ENCODE measurements around the gene GIPR. TPM values are rescaled to one million over a fixed set of nuclear protein-coding genes. Genes with fewer than 3 reads are reported as not detected.

GIPR gene
- total and polyA plus RNA-seq, 2 of the 13 experiments (the other 11 are each of a cell fraction or from before 2014, with no cell fraction given), result 0.15 to 1.2 TPM

GRCh38 chr19:45692187-45693105 lies 24.4 kb downstream of the GIPR start, which contains the start of gene QPCTL (continued):
- peak; percentile 95 for TF ChIP-seq E2F5 (CRISPR knock-in tag; conservative IDR thresholded peaks at IDR 0.05)
- TF ChIP-seq TP53 (CRISPR knock-in tag; conservative IDR thresholded peaks at IDR 0.05), result no peak
- TF ChIP-seq CHD2 (IDR thresholded peaks at IDR 0.05; ENCODE audit: low read depth, low read length), result peak; percentile 24; the same call in 1 of the 2 replicates
- no peak for TF ChIP-seq ZNF333 (CRISPR knock-in tag; IDR thresholded peaks at IDR 0.05; ENCODE audit: borderline replicate concordance)
- peak; percentile 83 for TF ChIP-seq MXD3 (CRISPR knock-in tag; IDR thresholded peaks at IDR 0.05)
- TF ChIP-seq THYN1 (CRISPR knock-in tag; IDR thresholded peaks at IDR 0.05; ENCODE audit: borderline replicate concordance, low read depth), result no peak
- peak in 1 of 2 experiments; percentile 15; a peak in 1 of 4 replicates for TF ChIP-seq REST (IDR thresholded peaks at IDR 0.05; ENCODE audit: borderline replicate concordance in 1 of 2, low read depth in 1 of 2, low read length in 2 of 2)
- 0 out of 2 replicates have a peak, but pooled peaks have one; percentile 6 for TF ChIP-seq CC2D1A (CRISPR knock-in tag; IDR thresholded peaks at IDR 0.05)
- peak; percentile 19; the same call in 1 of the 2 replicates for TF ChIP-seq ARNT2 (CRISPR knock-in tag; IDR thresholded peaks at IDR 0.05; ENCODE audit: low read depth)
- TF ChIP-seq ZNF296 (CRISPR knock-in tag; conservative IDR thresholded peaks at IDR 0.05), result no peak
- TF ChIP-seq FOSL2 (CRISPR knock-in tag; IDR thresholded peaks at IDR 0.05), result 0 out of 2 replicates have a peak, but pooled peaks have one; percentile 3
- TF ChIP-seq ZNF792 (CRISPR knock-in tag; IDR thresholded peaks at IDR 0.05), result no peak
- no peak for TF ChIP-seq ZNF749 (CRISPR knock-in tag; IDR thresholded peaks at IDR 0.05; ENCODE audit: borderline replicate concordance)
- TF ChIP-seq ZNF280B (CRISPR knock-in tag; IDR thresholded peaks at IDR 0.05; ENCODE audit: borderline replicate concordance), result peak; percentile 72; the same call in 1 of the 2 replicates
- no peak for TF ChIP-seq CENPT (CRISPR knock-in tag; IDR thresholded peaks at IDR 0.05; ENCODE audit: low read depth)
- TF ChIP-seq HES4 (CRISPR knock-in tag; IDR thresholded peaks at IDR 0.05; ENCODE audit: borderline replicate concordance), result peak; percentile 77; the same call in 1 of the 2 replicates
- TF ChIP-seq HNRNPLL (IDR thresholded peaks at IDR 0.05; ENCODE audit: low read depth, low read length, poor library complexity, severe bottlenecking), result peak; percentile 94
- TF ChIP-seq ZNF335 (CRISPR knock-in tag; IDR thresholded peaks at IDR 0.05), result no peak
- TF ChIP-seq ZNF788 (CRISPR knock-in tag; IDR thresholded peaks at IDR 0.05; ENCODE audit: borderline replicate concordance), result peak; percentile 64; the same call in 1 of the 2 replicates
- peak; percentile 91 for TF ChIP-seq PHF8 (CRISPR knock-in tag; IDR thresholded peaks at IDR 0.05)
